Activated CD8-positive, alpha-beta memory T cell treated with anti-CD3 and anti-CD28 coated beads for 36 hours (primary cell): Measurements from ENCODE around the gene MECR. TPM values are rescaled to one million over a fixed set of nuclear protein-coding genes. Genes with fewer than 3 reads are reported as not detected.
"Not testable (repeated sequence)": the region's sequence is repeated elsewhere in the genome, so short reads cannot be mapped to it uniquely, and the experiment has no call there.

Experiments used
- CTCF ChIA-PET: fragments of 350-600 bp; sonication (Branson Sonifier 250); formaldehyde crosslinking; loops from one replicate; lab custom pipeline; 2021; ENCODE audit warnings: antibody characterized with exemption; lab: Charles Lee
- POLR2A ChIA-PET: fragments of 350-600 bp; sonication (Branson Sonifier 250); formaldehyde crosslinking; loops from one replicate; lab custom pipeline; 2021; ENCODE audit warnings: antibody characterized with exemption; lab: Charles Lee
- total RNA-seq, 2 experiments: library from RNA; stranded (reverse); gene quantifications; one replicate each; pipeline ENCODE4 v1.2.3, GENCODE V29; 2021

MECR gene
- total RNA-seq, 2 experiments from 2014 or later: 46.4 to 46.7 TPM

DNA sequence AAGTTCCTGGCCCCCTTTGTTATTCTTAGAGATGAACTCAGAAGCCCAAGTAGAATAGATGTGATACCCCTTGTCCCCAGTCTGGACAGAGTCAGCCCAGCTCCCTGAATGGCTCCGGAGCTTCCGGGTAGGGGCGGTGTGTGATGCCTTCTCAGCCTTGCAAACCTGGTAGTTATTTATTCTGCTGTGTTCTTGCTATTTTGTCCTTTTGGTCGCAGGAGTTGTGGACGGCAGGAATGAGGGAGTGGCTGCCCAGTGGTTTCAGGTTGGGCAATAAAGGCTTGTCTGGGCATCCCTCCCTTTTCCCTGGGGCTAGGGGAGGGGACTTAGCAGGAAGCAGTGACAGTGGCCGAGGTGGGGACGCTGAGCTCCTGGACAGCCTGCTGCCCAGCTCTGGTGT is 8.4 kb upstream of the MECR start:
- ChIA-PET POLR2A (no interaction called here), CTCF (no interaction called here)

DNA sequence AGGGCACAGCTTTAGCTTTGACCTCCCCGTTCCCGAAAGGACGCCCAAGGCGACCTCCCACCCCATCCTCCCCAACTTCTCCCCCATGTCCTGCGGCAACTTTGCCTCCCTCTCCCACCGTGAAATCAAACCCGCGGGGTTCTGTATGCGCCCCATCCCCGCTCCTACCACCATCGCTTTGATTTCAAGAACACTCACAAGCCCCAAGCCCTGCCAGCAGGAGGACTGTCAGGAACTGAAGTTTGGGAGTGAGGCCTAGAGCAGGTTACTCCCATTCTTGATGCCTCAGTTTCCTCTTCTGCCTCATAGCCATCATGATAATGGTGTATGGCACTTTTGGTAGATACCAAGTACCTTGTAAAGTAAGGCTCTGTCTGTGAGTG is 7.9 kb upstream of the MECR start:
- ChIA-PET POLR2A (no interaction called here), CTCF (no interaction called here)

DNA sequence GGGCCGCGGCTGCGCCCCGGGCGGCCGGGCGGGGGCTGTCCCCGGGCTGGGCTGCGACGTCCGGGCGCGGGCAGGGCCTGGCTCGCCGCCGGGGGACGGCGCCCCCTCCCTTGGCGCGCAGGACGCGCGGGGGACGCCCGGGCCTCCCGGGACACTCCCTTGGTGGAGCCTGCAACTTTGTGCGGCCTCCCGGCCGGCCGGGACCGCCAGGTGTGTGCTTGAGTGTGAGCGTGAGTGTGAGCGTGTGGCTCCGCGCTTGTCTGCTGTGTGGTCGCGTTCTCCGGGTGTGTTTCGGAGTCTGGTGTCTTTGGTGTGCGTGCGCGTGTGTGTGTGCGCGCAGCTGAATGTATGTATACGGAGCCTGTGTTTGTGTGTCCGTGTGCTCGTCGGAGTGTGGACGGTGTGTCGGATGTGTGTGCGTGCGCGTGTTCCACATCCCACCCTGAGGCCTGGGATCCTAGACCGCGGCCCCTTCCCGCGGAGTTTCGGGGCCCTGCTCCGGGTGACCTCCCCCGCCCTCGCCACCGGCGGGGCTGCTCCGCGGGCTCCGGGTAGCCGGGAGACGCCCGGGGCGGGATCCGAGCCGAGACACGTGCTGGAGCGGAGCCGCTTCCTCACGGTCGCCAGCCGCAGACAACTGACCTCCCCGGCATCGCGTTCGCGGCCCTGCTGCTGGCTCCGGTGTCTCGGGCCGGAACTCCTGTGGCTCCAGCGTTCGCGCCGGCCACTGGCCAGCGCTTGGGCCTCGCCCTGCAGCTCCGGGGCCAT is 7.3 kb upstream of the MECR start:
- POLR2A ChIA-PET: no interaction called here
- CTCF ChIA-PET: no interaction called here

DNA sequence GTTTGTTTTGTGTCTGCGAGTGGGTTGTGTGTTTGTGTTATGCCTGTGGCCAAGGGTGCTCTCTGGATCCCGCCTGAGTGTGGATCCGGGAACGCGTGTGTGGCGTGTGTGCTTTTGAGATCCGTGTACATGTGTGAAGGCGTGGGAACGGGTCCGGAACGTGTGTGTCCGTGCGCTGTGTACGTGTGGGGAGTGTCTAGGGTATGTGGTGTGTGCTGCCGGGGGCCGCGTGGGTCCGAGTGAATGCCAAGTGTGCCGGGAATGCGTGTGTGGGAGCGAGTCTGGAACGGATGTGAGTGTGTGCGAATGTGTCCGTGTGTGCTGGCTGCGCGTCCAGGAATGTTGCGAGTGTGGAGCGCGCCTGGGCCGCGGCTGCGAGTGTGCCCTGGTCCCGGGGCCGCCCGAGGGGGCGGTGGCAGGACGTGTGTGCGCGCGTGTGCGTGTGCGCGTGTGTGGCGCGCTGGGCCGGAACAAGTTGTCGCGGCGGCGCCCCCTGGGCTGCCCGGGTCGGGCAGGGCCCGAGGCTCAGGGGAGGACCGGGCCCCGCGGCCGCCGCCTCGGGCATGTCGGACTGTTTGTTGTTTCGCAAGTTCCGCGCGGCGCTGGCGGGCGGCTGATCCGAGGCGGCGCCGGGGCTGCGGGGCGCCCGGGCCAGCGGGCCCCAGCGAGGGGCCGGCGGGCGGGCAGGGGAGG is 6.5 kb upstream of the MECR start:
- ChIA-PET POLR2A (no interaction called here), CTCF (interaction anchor here (1.4 kb wide), 1 partner anchor 13 kb away, joined by 4 read pairs; no protein-coding TSS in a partner anchor)

DNA sequence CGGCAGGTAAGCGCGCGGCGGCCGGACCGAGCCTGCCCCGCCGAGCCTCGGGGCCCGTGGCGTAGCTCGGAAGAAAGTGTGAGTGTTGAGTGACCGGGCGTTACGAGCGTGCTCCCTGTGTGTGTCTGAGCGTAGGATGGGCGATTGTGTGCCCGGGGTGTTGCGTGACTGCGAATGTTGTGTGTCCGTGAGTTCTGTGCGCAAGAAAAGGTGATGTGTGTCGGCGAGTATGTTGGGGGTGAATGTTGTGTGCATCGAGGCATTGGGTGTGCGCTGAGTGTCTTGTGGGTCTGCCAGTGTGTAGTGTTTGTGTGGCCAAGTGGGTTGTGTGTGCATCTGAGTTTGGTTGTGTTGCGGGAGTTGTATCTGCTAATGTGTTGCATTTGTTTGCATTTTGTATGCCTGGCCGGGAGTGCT is 6.0 kb upstream of the MECR start:
- POLR2A ChIA-PET: no interaction called here
- CTCF ChIA-PET: interaction anchor here (1.4 kb wide), 1 partner anchor 14 kb away, joined by 4 read pairs; no protein-coding TSS in a partner anchor

DNA sequence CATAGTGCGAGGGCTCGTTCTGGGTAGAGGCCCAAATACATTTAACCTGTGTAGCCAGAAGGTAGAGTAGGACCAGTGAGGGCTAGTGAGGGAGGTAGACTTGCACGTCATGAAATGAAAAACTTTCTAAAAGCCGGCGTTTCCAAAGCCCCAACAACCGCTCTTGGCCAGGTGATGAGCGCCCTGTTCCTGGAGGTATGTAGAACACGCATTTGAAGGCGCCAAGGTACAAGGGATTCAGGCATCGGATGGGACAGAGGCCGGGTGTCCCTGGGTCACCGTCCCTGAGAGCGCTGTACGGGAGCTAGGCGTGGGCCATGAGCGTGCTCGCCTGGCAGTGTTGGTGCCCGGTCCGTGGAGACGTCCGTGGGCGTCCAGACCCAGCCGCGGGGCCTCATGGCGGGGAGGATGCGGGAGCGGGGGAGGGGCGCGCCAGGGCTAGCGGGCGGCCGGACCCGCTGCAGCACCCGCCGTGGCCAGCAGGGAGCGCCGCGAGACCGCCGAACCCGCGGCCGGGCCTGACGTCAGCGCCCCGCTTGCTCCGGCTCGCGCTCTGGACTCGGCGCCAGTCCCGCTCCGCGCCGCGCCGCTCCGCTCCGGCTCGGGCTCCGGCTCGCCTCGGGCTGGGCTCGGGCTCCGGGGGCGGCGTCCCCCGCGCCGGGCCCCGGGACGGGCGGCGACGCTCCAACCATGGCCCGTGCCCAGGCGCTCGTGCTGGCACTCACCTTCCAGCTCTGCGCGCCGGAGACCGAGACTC is 5.4 kb upstream of the MECR start, which contains the start of gene PTPRU:
TSS of gene PTPRU (plus strand) at position 568 of the 757 bp plus-strand sequence. CDS start at position 691, 123 bp downstream.
- POLR2A ChIA-PET: no interaction called here

DNA sequence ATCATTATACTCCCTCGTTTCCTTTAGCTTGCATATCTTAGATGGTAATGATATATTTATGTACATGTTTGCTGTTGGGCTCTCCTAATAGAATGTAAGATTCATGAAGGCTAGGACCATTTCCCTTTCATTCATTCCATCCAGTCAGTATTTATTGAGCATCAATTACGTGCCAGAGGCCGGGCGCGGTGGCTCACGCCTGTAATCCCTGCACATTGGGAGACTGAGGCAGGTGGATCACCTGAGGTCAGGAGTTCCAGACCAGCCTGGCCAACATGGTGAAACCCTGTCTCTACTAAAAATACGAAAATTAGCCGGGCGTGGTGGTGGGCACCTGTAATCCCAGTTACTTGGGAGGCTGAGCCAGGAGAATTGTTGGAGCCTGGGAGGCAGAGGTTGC is 4.1 kb upstream of the MECR start:
- CTCF ChIA-PET, POLR2A ChIA-PET: not testable (repeated sequence)

More for the DNA sequence above, 5.4 kb upstream of the MECR start, which contains the start of gene PTPRU:
- CTCF ChIA-PET: interaction anchor here (1.4 kb wide), 1 partner anchor 15 kb away, joined by 4 read pairs; no protein-coding TSS in a partner anchor

DNA sequence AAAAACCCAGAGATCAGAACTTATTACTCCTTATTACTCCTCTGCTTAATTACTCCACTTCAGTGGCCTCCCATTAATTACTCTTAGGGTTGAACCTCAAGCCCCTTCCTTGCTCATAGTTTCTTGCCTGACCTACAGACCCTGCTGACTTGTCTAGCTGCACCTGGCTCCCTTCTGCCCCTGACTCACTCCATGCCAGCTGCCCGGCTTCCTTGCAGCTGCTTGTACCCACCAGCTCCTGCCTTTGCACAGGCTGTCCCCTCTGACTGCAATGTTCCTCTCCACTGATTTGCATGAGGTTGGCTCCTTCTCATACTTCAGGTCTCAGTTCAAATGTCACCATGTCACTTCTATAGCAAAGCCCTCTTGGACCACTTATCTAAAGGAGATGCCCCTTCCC is 3.7 kb upstream of the MECR start:
- CTCF ChIA-PET: interaction anchor here (0.7 kb wide), 1 partner anchor 114 kb away, joined by 4 read pairs; no protein-coding TSS in a partner anchor
- POLR2A ChIA-PET: no interaction called here

DNA sequence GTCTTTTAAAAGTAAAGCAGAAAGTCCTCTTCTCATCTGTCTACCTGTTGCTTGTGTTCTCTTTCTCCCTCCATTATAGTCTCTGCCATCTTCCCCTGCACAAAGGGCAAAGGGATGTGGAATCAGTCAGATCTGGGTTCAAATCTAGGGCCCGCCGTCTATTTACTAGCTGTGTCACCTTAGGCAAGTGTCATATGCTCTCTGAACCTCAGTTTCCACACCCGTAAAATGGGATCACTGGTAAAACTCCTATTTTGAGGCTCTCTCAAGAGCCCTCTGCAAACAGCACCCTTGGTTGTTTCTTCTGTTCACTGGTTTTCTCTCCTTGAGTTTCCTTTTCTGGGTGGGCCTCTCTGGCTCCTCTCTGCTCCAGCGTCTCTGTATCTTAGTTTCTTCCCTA is 3.0 kb upstream of the MECR start:
- ChIA-PET CTCF (interaction anchor here (0.7 kb wide), 1 partner anchor 113 kb away, joined by 4 read pairs; no protein-coding TSS in a partner anchor), POLR2A (no interaction called here)

DNA sequence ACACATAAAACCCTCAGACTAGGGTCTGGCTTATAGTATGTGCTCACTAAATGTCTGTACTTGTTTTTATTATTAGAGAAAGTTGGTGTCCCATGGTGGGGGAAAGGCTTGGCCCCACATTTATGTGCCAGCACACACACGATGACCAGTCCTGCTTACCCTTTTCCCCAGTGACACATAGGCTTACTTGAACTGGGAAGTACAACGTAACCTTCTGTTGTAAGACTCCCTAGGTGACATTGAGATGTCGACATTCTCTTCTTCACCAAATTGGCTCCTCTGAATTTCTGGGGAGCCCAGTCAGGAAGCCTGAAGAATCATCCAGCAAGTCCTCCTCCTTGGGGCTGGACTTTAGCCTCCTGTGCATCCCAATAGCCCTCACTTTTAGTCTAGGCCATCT is 1.7 kb upstream of the MECR start:
- POLR2A ChIA-PET: interaction anchor here (2.2 kb wide), 1 partner anchor 51 kb away, joined by 8 read pairs; the partner anchor contains the start of gene SRSF4
- CTCF ChIA-PET: no interaction called here

DNA sequence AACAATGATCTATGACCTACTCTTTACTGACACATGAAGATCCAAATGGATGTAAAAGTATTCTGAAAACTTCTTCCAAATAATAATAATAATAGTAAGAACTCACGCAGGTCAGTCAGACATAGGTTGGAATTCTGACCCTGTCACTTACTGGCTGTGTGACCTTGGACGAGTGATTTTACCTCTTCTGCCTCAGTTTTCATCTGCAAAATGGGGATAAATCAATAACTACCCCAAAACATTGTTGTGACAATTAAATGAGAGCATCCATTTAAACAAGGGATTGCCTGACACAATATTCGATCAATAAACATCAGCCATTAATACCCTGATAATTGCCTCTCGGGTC is 556 bp downstream of the MECR start:
- ChIA-PET POLR2A (interaction anchor here (2.2 kb wide), 1 partner anchor 49 kb away, joined by 8 read pairs; the partner anchor contains the start of gene SRSF4), CTCF (no interaction called here)

DNA sequence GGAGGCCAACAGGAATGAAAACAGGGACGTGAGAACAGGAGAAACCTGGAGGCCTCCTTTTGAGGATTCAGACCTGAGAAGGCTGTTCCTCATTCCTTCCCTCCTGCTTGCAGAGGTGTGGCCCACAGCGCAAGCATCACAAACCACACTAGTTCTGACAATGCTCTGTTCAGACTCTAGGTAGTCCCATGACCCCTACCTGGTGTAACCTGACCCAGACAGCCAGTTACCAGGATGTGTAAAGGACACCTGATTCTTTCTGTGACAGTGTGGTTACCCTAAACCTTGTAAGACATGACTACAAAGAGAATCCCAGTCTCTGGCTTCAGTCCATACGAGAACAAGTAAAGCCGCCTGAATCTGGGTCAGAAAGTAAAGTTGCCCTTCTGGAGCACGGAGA is 3.2 kb downstream of the MECR start:
- ChIA-PET POLR2A (no interaction called here), CTCF (interaction anchor here (1.2 kb wide), 2 partner anchors 13 to 25 kb away, joined by 3 to 4 read pairs; no protein-coding TSS in a partner anchor)

DNA sequence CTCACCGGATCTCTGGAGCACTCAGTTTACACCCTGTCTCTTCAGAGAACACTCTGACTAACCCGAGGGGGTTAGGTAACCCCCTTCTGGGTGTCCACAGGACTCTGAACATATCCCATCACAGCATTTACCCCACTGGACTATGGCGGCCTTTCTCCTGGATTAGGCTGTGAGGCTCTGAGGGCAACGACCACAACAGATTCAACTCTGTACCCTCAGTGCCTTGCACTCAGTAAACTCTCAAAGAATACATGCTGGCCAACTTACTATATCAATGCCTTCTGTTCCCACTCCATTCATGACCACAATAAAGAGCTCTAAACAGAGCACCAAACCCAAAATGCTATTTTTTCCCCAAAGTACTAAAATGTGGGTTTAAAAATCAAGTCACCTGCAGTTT is 5.4 kb downstream of the MECR start:
- ChIA-PET CTCF (no interaction called here), POLR2A (no interaction called here)

DNA sequence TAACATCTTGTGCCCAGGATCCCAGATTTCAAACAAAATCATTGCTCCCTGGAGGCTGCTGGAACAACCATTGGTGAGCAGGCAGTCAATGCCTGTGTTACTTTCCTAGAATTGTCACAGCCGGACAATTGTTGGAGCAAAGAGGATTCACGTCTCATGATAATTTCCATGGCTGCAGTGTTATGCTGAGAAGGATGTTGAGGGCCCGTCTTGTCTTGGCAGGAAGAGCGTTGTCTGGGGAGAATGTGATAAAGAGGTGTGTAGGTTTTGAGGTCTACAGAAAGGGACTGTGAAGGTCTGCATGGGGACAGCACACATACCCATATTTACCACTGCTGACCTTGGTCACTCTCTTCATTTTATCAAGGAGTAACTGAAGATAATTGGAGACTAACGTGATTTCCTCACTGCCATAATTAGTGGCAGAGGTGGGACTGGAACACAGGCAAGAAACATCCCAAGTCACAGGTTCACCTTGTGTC is 6.3 kb downstream of the MECR start:
- POLR2A ChIA-PET: no interaction called here

DNA sequence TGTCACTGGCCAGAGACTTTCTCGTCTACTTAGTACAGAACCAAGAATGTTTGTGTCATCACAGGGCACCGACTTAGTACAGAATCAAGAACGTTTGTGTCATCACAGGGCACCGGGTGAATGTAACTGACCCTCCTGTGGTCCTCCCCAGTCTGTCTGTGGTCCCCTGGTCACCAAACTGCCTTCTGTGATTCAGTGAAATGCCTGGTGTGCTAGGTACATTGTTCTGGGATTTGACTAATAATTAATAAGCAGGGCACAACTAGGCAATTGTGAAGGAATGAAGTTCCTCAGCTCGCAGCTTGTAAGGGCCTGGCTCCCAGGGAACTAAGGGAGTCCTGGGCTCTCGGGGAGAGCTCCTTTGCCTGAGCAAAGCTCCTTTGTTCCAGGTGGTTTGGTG is 7.2 kb downstream of the MECR start:
- CTCF ChIA-PET: no interaction called here
- POLR2A ChIA-PET: no interaction called here

More for the DNA sequence above, 6.3 kb downstream of the MECR start:
- CTCF ChIA-PET: no interaction called here

DNA sequence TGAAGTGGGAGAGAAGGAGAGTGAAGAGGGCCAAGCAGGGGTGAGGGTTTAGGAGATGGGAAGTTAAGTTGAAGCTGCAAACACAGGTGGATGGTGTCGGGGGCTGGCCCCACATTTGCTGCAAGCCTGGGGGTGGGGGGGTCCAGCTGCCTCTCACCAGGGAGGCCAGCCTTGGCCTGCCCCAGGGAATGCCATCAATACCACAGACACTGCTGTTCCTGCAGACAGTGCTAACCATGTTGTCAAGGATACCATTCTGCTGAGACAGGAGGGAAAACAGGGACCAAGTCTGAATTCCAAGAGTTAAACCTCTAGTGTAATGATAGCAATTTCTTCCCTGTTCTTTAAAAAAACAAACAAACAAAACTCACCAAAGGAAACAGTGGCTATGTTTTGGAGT is 8.0 kb downstream of the MECR start:
- POLR2A ChIA-PET: no interaction called here
- CTCF ChIA-PET: no interaction called here

DNA sequence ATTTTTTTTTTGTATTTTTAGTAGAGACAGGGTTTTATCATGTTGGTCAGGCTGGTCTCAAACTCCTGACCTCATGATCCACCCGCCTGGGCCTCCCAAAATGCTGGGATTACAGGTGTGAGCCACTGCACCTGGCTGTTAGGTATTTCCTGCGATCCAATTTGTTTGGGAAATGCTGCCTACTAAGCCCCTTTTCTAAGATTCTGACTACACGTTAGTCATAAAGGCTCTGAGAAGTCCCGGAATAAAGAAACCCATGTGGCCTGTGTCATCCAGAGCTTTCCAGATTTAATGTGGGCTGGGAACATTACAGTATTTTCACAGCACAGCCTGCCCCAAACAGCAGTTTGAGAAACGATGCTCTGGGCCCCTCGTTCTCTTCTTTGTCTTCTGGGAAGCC is 8.5 kb downstream of the MECR start:
- POLR2A ChIA-PET, CTCF ChIA-PET: not testable (repeated sequence)

DNA sequence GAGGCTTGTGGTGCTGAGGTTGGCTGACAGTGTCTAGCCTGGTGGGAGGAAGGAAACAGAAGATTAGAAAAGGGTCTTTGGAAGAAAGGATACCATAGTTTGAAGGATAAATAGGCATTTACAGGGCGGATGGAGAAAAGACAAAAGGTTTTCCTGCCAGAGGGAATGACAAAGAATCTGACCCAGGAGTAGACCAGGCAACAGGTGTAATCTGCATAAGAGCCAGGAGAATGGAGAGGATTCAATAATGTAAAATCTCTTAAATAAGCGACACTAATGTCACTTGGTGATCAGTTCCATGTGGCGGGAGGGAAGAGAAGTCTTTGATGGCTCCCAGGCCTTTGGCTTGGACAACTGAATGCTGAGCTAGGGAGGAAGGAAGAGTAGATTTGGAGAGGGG is 9.4 kb downstream of the MECR start:
- CTCF ChIA-PET: no interaction called here
- POLR2A ChIA-PET: no interaction called here

DNA sequence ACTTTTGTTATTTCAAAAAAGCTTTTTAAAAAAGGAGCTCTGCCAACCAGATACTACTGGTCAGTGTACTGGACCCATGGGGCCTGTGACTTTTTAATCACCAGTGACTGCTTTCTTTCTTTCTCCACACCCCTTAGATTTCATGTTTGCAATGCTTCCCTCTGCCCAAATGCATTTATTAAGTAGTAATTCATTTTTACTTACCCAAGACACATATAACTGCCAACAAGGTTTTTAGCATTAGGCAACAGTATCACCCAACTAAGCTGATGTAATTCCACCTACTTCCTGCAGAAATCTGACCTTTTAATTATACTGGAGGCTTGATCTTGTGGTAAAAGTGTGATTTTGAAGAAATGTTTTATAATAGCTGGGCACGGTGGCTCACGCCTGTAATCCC is 12.5 kb downstream of the MECR start:
- ChIA-PET POLR2A (no interaction called here), CTCF (interaction anchor here (1.4 kb wide), 1 partner anchor 16 kb away, joined by 3 read pairs; no protein-coding TSS in a partner anchor)
